Prostate gland (tissue), 2 donors: ENCODE measurements around the gene MEIOSIN. TPM values are rescaled to one million over a fixed set of nuclear protein-coding genes. Genes with fewer than 3 reads are reported as not detected.

ENCODE experiments used
- DNase-seq: peaks from one replicate; pipeline ENCODE4 v3.0.0-alpha.2; 2019; ENCODE audit warnings: low spot score
- H3K27ac ChIP-seq, 2 donors: fragments of 200-600 bp; sonication (generic); 2 replicates each; pipeline ENCODE4 v1.5.1; 2017 to 2019
- H3K27me3 ChIP-seq: fragments of 200-600 bp; sonication (generic); replicated peaks from 2 replicates; pipeline ENCODE4 v1.5.1; 2019; ENCODE audit not compliant: insufficient read depth
- H3K36me3 ChIP-seq, 2 donors: fragments of 200-600 bp; sonication (generic); 1 replicate in 1 of 2; 2 replicates in 1 of 2; pipeline versions ENCODE4 v1.5.1 to v1.8.1; 2017 to 2019
- H3K4me1 ChIP-seq: fragments of 200-600 bp; sonication (generic); replicated peaks from 2 replicates; pipeline ENCODE4 v1.5.1; 2019
- H3K4me3 ChIP-seq, 2 donors: fragments of 200-600 bp; sonication (generic); 2 replicates each; pipeline ENCODE4 v1.5.1; 2017 to 2019
- H3K9me3 ChIP-seq: fragments of 200-600 bp; sonication (generic); 2 replicates; pipeline ENCODE4 v1.5.1; 2017
- CTCF ChIP-seq, 4 experiments: fragments of 200-600 bp in 2 of 4; fragments of 450-650 bp in 2 of 4; sonication (generic) in 2 of 4; IDR thresholded peaks; 1 replicate in 3 of 4; 2 replicates in 1 of 4; pipeline ENCODE4 v1.5.1; 2016 to 2019; ENCODE audit warnings: antibody characterized with exemption in 4 of 4, mild to moderate bottlenecking in 2 of 4, moderate library complexity in 2 of 4
- POLR2A ChIP-seq: fragments of 450-650 bp; IDR thresholded peaks from one replicate; pipeline ENCODE4 v1.6.1; 2016; ENCODE audit warnings: antibody characterized with exemption, mild to moderate bottlenecking
- POLR2AphosphoS5 ChIP-seq: sonication (generic); formaldehyde crosslinking; IDR thresholded peaks from one replicate; pipeline ENCODE4 v1.6.1; 2017; ENCODE audit warnings: antibody characterized with exemption
- WGBS: methylation state at CpG from one replicate; pipeline ENCODE4 v1.1.5; 2018; 5-methylcytosine and 5-hydroxymethylcytosine counted together
- intact Hi-C: fragments of 100-400 bp; cut with DNase I; formaldehyde crosslinking; loops from one replicate; pipeline ENCODE4 v1.14.2; 2022
- total RNA-seq, 2 donors: library from RNA; depleted of rRNA; stranded (reverse); fragments of >200 nt; gene quantifications; one replicate each; pipeline ENCODE4 v1.1.0, GENCODE V29; 2016

Gene MEIOSIN
- total RNA-seq, 2 donors from 2014 or later = 1.8 TPM; not detected in 1

DNA sequence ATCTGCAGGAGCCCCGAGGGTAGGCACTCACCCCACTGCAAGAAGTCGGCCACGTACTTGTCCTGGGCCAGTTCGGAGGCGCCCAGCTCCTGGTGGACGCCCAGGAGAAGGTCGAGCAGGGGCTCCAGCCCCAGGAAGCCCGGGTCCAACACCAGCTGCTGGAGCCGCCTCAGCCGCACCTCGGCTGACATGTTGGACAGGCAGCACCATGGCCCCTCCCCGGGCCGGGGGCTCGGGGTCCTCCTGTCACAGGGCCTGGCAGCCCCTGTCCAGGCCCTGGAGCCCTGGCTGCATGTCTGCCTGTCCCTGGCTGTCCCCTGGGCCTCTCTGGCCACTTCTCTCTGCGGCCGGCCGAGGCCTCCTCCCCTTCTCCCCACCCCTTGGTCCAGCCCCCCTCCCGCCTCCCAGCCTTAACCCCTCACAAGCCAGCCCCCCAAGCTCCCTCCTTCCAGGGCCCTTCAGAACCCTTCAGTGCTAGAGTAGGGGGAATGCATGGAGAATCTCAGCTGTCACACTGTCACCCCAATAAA is 49.0 kb downstream of the MEIOSIN start, which contains the start of gene DMPK:
DMPK (minus strand) TSS at position 329 of the 530 bp plus-strand sequence; CDS start at position 191, 138 bp downstream.
- TF ChIP-seq CTCF (IDR thresholded peaks at IDR 0.05) (no peak), POLR2A (peak; percentile 19)
- peaks cover 0 to 14% of the 10 kb centered on the region in 2 donors for H3K36me3 ChIP-seq
- DNase-seq = no peak
- peak within 1 kb of the TSS; percentile 30 to 48 for H3K4me3 ChIP-seq
- peak within 1 kb of the TSS; percentile 82 to 89 for H3K27ac ChIP-seq
- intact Hi-C loops = no loop called here
- WGBS = 16% methylated on average over 14 of the region's 18 CpGs
- no peaks in the 10 kb centered on the region for H3K9me3 ChIP-seq
- H3K4me1 ChIP-seq = peaks cover 18% of the 10 kb centered on the region
- H3K27me3 ChIP-seq = no peaks in the 10 kb centered on the region

DNA sequence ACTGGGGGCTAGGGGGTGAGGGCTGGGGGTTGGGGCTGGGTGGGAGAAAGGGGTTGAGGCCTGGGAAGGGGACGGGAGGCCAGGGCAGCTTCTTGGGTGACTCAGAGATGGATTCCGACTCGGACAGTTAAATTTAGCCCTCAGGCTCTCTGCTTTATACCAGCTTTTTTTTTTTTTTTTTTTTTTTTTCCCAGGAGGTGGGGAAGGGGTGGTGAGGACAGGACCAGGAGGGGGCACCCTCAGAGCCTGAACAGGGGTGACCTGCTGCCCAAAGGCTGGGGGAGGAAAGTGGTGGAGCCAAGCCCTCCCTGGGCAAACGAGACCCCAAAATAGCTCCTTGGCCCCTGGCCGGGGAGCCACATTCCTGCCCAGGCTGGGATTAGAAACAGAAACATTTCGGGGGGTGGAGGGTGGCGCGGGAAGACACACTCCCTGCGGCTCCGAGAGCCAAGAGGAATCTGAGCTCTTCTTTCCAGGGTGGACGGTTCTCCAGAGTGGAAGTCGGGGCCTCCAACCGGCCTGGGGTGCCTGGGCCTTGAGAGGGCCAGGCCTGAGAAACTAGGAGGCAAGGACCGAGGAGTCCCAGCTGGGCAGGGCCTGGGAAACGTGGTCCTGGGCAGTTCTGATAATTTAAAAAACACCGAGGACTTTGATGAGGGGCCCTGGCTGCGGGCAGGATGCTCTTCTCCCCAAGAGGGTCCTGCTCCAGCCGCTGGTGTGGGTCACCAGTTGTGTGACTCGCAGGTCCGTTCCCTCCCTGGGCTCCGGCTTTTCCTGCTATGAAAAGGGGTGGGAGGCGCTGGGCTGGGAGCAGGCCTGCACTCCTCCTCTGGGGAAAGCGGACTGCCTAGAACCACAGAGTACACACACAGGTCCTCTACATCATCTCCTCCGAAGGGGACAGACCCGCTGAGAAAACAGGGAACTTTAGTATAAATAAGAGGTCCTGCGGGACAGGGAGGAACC is 49.9 kb downstream of the MEIOSIN start:
- Histone ChIP-seq H3K36me3 (peaks cover 0 to 5% of the 10 kb centered on the region in 2 donors), H3K4me1 (peaks cover 18% of the 10 kb centered on the region), H3K27ac (peak overlapping the region; percentile 82 to 89), H3K4me3 (peak overlapping the region; percentile 30 to 48), H3K9me3 (no peaks in the 10 kb centered on the region), H3K27me3 (no peaks in the 10 kb centered on the region)
- intact Hi-C loops = no loop called here
- DNase-seq = peak; percentile 65
- 29% methylated on average over 26 of the region's 26 CpGs for WGBS
- TF ChIP-seq POLR2A = no peak
- peak; percentile 72 for TF ChIP-seq POLR2AphosphoS5

GRCh38 chr19:45784096-45784495 is 50.9 kb downstream of the MEIOSIN start:
- H3K27ac ChIP-seq = peak overlapping the region; percentile 82 to 89
- intact Hi-C loops = no loop called here
- H3K27me3 ChIP-seq = no peaks in the 10 kb centered on the region
- 81% methylated on average over 4 of the region's 4 CpGs for WGBS
- H3K4me3 ChIP-seq = no peak overlapping the region
- H3K4me1 ChIP-seq = peaks cover 18% of the 10 kb centered on the region
- H3K9me3 ChIP-seq = no peaks in the 10 kb centered on the region
- TF ChIP-seq CTCF (IDR thresholded peaks at IDR 0.05) (no peak), POLR2AphosphoS5 (no peak), POLR2A (no peak)
- DNase-seq = no peak
- no peaks in the 10 kb centered on the region for H3K36me3 ChIP-seq

DNA sequence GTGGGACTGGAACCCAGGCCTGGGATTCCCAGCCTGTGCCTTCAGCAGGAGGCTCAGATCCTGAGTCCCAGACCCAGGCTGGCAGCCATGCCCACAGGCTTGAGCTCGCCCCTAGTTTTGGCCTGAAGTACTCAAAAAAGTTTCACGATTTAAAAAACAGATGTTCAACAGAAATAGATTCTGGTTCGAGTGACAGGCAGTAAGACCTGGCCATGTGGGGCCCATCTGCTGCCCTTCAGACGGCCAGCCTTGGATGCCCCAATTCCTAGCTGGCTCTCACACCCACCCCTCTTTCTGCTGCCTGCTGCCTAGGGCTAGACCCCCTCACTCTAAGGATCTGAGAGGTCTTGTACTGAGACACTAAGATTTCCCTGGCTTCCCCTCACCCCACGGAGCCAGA is 51.9 kb downstream of the MEIOSIN start:
- H3K36me3 ChIP-seq = no peaks in the 10 kb centered on the region
- H3K4me3 ChIP-seq = no peak overlapping the region
- H3K27me3 ChIP-seq = no peaks in the 10 kb centered on the region
- peak overlapping the region in 1 of 2 donors; percentile 89 for H3K27ac ChIP-seq
- intact Hi-C loops = no loop called here
- H3K9me3 ChIP-seq = no peaks in the 10 kb centered on the region
- 73% methylated on average over 5 of the region's 5 CpGs for WGBS
- DNase-seq = no peak
- H3K4me1 ChIP-seq = peaks cover 13% of the 10 kb centered on the region
- no peak for TF ChIP-seq POLR2AphosphoS5
- no peak for TF ChIP-seq POLR2A

- Histone ChIP-seq H3K27me3 (no peaks in the 10 kb centered on the region), H3K4me3 (no peak overlapping the region), H3K9me3 (no peaks in the 10 kb centered on the region), H3K36me3 (no peaks in the 10 kb centered on the region), H3K27ac (no peak overlapping the region), H3K4me1 (peaks cover 13% of the 10 kb centered on the region)
- DNase-seq = no peak
- 90% methylated on average over 51 of the region's 57 CpGs for WGBS
- intact Hi-C loops = no loop called here
- no peak for TF ChIP-seq CTCF (IDR thresholded peaks at IDR 0.05)
- no peak for TF ChIP-seq POLR2AphosphoS5
- no peak for TF ChIP-seq POLR2A
These were observed 52.7 kb downstream of the MEIOSIN start for GRCh38 chr19:45785781-45786532.
